ENCODE results near the gene DYNLRB1. TPM values are rescaled to one million over a fixed set of nuclear protein-coding genes. Genes with fewer than 3 reads are reported as not detected.
A peak's percentile ranks its signal among the peaks of the same experiment; 100 is the strongest.

DYNLRB1 gene
- total and polyA plus RNA-seq, 8 donors: 17.3 to 224 (median 143) TPM

DNA sequence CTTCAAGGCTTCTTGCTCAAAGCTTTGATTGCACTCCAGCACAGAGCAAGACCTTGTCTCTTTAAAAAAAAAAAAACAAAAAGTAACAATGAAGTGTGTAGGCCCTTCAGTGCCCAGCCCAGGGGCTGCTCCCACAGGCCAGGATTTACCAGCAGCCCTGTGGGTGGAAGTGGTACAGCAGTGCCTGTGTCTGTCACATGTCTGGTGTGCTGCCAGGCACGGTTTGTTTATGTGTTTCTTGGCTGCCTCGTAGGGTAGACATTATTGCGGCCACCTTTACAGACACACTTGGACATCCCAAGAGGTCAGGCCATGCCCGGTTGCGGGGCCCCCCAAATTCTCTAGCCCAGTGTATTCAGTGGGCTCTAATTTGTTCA, 12.7 kb downstream of the DYNLRB1 start:
- H3K27me3 ChIP-seq: no peaks in the 10 kb centered on the region
- 25 to 54% (median 46%) methylated on average over 5 of the region's 5 CpGs for WGBS, 5 donors

GRCh38 chr20:34529742-34530141, 13.5 kb downstream of the DYNLRB1 start:
- H3K4me3 ChIP-seq: no peak overlapping the region
- peaks cover 44 to 82% (median 79%) of the 10 kb centered on the region in 4 donors for H3K36me3 ChIP-seq
- H3K27ac ChIP-seq: peak overlapping the region in 2 of 5 donors; percentile 9 to 14
- DNase-seq: no peak
- 70 to 86% (median 79%) methylated on average over 3 of the region's 3 CpGs for WGBS, 5 donors
- peaks cover 32 to 79% (median 55%) of the 10 kb centered on the region in 4 donors for H3K4me1 ChIP-seq
- no peak for TF ChIP-seq EP300 (IDR thresholded peaks at IDR 0.05)
- no peak for TF ChIP-seq CTCF (IDR thresholded peaks at IDR 0.05)
- TF ChIP-seq POLR2AphosphoS5 (IDR thresholded peaks at IDR 0.05): no peak
- TF ChIP-seq POLR2A (IDR thresholded peaks at IDR 0.05): no peak
- H3K27me3 ChIP-seq: no peaks in the 10 kb centered on the region
- intact Hi-C loops (cut with DNase I; ENCODE audit: low total_unique reads): no loop called here
- no peaks in the 10 kb centered on the region for H3K9me3 ChIP-seq

More for the DNA sequence above, 12.7 kb downstream of the DYNLRB1 start:
- DNase-seq: peak in 1 of 2 donors; percentile 81
- H3K27ac ChIP-seq: peak overlapping the region in 2 of 5 donors; percentile 9 to 11
- H3K4me1 ChIP-seq: peaks cover 38 to 87% (median 61%) of the 10 kb centered on the region in 4 donors
- H3K4me3 ChIP-seq: no peak overlapping the region
- H3K36me3 ChIP-seq: peaks cover 35 to 74% (median 72%) of the 10 kb centered on the region in 4 donors
- intact Hi-C loops (cut with DNase I; ENCODE audit: low total_unique reads): no loop called here
- H3K9me3 ChIP-seq: no peaks in the 10 kb centered on the region
- no peak for TF ChIP-seq EP300 (IDR thresholded peaks at IDR 0.05)
- TF ChIP-seq CTCF (IDR thresholded peaks at IDR 0.05): no peak
- no peak for TF ChIP-seq POLR2A (IDR thresholded peaks at IDR 0.05)
- TF ChIP-seq POLR2AphosphoS5 (IDR thresholded peaks at IDR 0.05): no peak

GRCh38 chr20:34530342-34530741, 14.1 kb downstream of the DYNLRB1 start:
- H3K27me3 ChIP-seq: no peaks in the 10 kb centered on the region
- no peak overlapping the region for H3K4me3 ChIP-seq
- no peaks in the 10 kb centered on the region for H3K9me3 ChIP-seq
- peaks cover 50 to 88% (median 85%) of the 10 kb centered on the region in 4 donors for H3K36me3 ChIP-seq
- no peak for DNase-seq
- TF ChIP-seq POLR2AphosphoS5 (IDR thresholded peaks at IDR 0.05) (no peak), EP300 (IDR thresholded peaks at IDR 0.05) (no peak), CTCF (IDR thresholded peaks at IDR 0.05) (no peak), POLR2A (IDR thresholded peaks at IDR 0.05) (no peak)
- no peak overlapping the region for H3K27ac ChIP-seq
- WGBS, 5 donors: 67 to 83% (median 72%) methylated on average over 5 of the region's 5 CpGs
- intact Hi-C loops (cut with DNase I; ENCODE audit: low total_unique reads): no loop called here
- peaks cover 32 to 73% (median 49%) of the 10 kb centered on the region in 4 donors for H3K4me1 ChIP-seq

DNA sequence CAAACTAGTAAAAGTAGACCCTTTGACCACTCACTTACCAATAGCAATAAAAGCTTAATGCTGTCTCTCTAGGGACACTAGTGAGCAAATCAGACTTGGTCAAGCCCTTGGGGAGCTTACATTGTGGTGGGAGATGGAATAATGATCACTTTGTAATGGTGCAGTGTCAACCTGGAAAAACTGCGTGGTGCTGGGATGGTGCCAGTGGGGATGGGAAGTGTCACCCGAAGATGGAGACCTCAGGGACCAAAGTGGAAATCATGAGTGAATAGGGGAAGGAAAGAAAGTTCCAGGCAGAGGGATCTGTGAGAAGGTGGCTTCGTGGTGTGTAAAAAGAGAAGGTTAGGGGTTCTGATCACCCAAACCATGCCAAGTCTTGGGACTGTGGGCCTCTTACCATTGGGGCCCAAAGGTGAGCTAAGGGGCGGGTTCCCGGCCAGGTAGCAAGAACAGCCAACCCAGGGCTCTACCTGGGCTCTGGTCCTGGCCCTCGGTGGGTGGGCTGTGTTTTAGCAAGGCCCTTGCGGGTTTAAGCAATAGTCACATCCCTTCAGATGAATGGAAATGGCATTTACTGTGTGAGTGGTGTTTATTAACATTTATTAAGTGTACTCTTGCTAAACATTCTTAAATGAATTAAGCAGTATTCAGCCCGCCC, 15.5 kb downstream of the DYNLRB1 start:
- H3K27ac ChIP-seq: no peak overlapping the region
- intact Hi-C loops (cut with DNase I; ENCODE audit: low total_unique reads): no loop called here
- H3K4me1 ChIP-seq: peaks cover 18 to 59% (median 35%) of the 10 kb centered on the region in 4 donors
- DNase-seq: no peak
- TF ChIP-seq CTCF (IDR thresholded peaks at IDR 0.05) (no peak), POLR2A (IDR thresholded peaks at IDR 0.05) (no peak), POLR2AphosphoS5 (IDR thresholded peaks at IDR 0.05) (no peak), EP300 (IDR thresholded peaks at IDR 0.05) (no peak)
- H3K27me3 ChIP-seq: no peaks in the 10 kb centered on the region
- H3K36me3 ChIP-seq: peaks cover 58 to 97% (median 96%) of the 10 kb centered on the region in 4 donors
- no peak overlapping the region for H3K4me3 ChIP-seq
- WGBS, 5 donors: 89 to 95% (median 90%) methylated on average over 8 of the region's 8 CpGs
- H3K9me3 ChIP-seq: no peaks in the 10 kb centered on the region
